GM12891 (cell line): ENCODE data around the gene SLC19A1.

Experiments
- POLR2A ChIP-seq: IDR thresholded peaks from 2 replicates; pipeline ENCODE4 v1.6.1; 2011; ENCODE audit warnings: low read depth, low read length, control low read depth
- POLR2AphosphoS5 ChIP-seq: IDR thresholded peaks from 2 replicates; pipeline ENCODE4 v1.6.1; 2011; ENCODE audit warnings: low read depth, low read length, control low read depth
- SPI1 ChIP-seq: IDR thresholded peaks from 2 replicates; pipeline ENCODE4 v1.6.1; 2011; ENCODE audit warnings: low read depth, low read length, control low read depth
- TAF1 ChIP-seq: IDR thresholded peaks from 2 replicates; pipeline ENCODE4 v1.6.1; 2011; ENCODE audit warnings: low read depth, low read length, control low read depth

DNA sequence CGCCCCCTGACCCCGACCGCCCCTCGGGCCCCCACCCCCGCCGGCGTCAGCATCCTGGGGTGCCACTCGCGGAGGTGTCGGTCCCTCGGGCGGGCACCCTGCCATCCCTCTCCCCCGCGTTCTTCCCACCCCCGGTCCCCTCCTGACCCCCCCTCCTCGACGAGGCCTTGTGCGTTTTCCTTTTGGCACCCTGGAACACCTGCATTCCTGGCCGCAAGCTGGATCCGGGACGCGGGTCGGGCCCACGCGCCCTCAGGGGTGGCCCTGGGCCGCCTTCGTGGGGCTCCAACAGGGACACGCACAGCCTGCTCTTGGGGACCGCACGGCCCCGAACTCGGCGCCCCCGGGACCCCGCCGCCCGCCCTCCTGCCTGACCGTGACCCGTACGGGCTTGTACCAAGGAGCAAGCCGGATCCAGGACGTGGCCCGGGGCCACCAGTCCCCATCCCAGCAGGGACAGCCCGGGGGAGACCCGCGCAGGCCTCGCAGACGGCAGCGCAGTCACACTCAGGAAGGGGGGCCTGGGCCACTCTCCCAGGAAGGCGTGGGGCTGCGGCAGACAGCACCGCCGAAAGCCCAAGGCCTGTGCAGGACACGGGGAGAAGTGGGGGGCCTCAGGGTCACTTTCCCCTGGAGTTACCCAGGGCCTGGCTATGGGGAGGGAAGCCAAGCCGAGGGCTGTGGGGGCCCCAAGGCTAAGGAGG lies 579 bp upstream of the SLC19A1 start:
- TF ChIP-seq POLR2AphosphoS5 (no peak), TAF1 (no peak), SPI1 (no peak), POLR2A (no peak)
